Measurements from ENCODE around the gene ZNF407. TPM values are rescaled to one million over a fixed set of nuclear protein-coding genes. Genes with fewer than 3 reads are reported as not detected.

ZNF407 gene
- total RNA-seq, 2 experiments from 2014 or later, result 11.4 TPM

DNA sequence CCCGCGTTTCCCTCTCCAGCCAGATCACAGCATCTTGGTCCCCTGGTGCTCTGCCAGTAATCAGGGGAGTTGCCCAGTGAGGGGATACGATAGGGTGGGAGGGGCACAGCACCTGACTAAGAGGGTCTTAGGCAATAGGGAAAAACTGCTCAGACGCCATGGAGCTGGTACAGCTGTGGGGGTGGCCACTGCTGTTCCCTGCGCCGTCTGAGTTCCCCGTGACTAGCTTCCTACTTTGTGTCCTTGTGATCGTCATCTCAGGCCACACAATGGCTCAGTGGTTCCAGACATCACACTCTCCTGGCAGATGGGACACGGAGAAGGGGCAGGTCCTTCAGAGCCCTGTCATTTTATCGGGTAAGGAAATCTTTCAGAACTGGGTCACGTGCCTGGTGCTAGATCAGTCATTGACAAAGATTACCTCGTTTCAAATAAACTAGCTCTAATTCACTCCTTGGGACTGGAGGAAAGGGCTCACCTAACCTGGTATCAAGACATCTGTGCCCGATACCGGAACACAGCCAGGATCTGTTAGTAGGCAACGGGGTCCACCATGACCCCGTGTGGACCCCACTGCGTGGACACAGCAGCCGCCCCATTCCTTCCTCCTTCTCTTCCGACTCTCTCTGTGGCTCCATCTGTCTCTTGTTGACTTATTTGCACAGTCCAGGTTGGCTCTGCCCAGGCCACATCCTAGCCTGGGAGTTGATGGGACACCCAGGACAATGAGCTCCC is 509.7 kb downstream of the ZNF407 start:
- ChIA-PET POLR2A (no interaction called here), CTCF (interaction anchor here (0.8 to 1.1 kb wide), 2 partner anchors 12 to 313 kb away, joined by 4 read pairs; no protein-coding TSS in a partner anchor)
- intact Hi-C loops (cut with DNase I, micrococcal nuclease), result no loop called here
- H3K27ac Mint-ChIP-seq, result no peak overlapping the region
- ATAC-seq, result no peak
- no peak for DNase-seq
- H3K4me1 Mint-ChIP-seq, result no peaks in the 10 kb centered on the region
- H3K9me3 Mint-ChIP-seq (ENCODE audit: low read depth), result no peaks in the 10 kb centered on the region
- H3K27me3 Mint-ChIP-seq, result no peaks in the 10 kb centered on the region
- H3K4me3 Mint-ChIP-seq, result no peak overlapping the region
- H3K36me3 Mint-ChIP-seq (ENCODE audit: low read depth), result no peaks in the 10 kb centered on the region

DNA sequence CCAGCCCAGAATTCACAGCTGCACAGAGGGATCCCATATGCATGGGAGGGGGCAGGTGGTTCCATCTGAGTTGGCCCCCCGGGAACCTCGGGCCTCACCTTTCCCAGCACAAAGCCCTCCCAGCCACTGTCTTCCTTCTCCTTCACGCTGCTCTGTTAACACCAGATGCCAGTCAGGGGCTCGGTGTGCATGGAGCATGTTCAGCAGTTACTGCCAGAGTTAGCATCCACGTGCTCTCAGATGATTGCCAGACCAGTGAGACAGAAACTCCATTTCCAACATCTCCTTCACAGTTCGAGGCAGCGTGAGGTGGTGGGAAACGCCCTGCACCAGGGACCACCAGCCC is 510.2 kb downstream of the ZNF407 start:
- POLR2A ChIA-PET, result no interaction called here
- CTCF ChIA-PET, result interaction anchor here (1.1 kb wide), 1 partner anchor 314 kb away, joined by 4 read pairs; no protein-coding TSS in a partner anchor

DNA sequence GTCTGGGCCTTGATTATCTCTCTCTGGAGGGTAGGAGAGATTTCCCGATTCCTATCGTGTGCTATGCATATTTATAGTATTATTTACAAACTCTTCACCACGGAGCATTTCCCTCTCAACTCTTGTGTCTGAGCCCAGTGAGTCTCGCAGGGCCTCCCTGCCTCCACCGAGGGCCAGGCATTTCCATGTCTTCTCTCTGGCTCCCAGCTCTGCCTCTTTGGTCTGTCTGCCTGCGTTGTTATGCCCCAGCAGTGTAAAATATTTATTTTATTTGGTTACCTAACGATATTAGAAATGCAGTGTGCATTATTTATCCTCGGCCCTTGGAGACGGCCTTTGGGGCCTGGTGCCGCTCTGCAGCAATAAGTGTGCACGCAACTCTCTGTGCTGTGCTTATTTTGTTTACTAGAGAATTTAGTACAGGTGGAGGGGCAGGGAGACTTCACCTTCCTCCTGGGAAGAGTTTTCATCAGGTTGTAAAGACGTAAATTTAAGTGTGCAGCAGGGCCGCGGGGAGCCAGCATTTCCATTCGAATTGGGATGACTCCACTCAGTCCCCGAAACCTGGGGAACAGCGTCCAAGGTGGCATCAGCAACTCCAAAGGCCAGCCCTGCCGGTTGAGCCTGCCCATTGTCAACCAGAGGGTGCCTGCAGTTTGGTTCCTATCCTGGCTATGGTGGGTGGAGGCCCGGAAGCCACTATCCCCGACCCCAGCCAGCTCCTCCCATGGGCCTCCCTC is 511.1 kb downstream of the ZNF407 start:
- DNase-seq (no peak), ATAC-seq (no peak)
- H3K27ac Mint-ChIP-seq, result no peak overlapping the region
- H3K4me3 Mint-ChIP-seq, result no peak overlapping the region
- intact Hi-C loops (cut with DNase I, micrococcal nuclease), result no loop called here
- no peaks in the 10 kb centered on the region for H3K9me3 Mint-ChIP-seq (ENCODE audit: low read depth)
- POLR2A ChIA-PET, result no interaction called here
- H3K27me3 Mint-ChIP-seq, result no peaks in the 10 kb centered on the region
- CTCF ChIA-PET, result no interaction called here
- H3K4me1 Mint-ChIP-seq, result no peaks in the 10 kb centered on the region
- H3K36me3 Mint-ChIP-seq (ENCODE audit: low read depth), result no peaks in the 10 kb centered on the region

More for the DNA sequence above, 510.2 kb downstream of the ZNF407 start:
- Mint-ChIP-seq H3K27me3 (no peaks in the 10 kb centered on the region), H3K9me3 (ENCODE audit: low read depth) (no peaks in the 10 kb centered on the region), H3K4me3 (no peak overlapping the region), H3K36me3 (ENCODE audit: low read depth) (no peaks in the 10 kb centered on the region), H3K27ac (no peak overlapping the region), H3K4me1 (no peaks in the 10 kb centered on the region)
- intact Hi-C loops (cut with DNase I, micrococcal nuclease), result no loop called here
- DNase-seq (no peak), ATAC-seq (no peak)

DNA sequence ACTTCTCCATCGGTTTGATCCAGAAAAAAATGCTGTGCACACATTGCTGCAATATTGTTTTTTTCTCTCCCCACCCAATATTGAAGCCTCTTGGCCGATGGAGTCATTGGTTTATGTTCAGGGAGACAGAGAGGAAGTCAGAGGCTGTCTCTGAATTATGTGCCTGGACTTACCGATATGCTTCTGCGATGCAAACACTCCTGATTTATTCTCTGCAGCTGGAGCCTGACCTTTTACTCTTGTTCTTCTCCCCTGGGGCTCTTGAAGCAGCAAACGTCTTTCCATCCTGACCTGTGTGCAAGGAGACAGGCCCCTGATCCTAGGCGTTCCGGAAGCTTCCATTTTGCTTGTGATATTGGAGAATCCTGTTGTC is 511.6 kb downstream of the ZNF407 start:
- intact Hi-C loops (cut with DNase I, micrococcal nuclease), result no loop called here
- ChIA-PET CTCF (no interaction called here), POLR2A (no interaction called here)
- Mint-ChIP-seq H3K9me3 (ENCODE audit: low read depth) (no peaks in the 10 kb centered on the region), H3K36me3 (ENCODE audit: low read depth) (no peaks in the 10 kb centered on the region), H3K27ac (no peak overlapping the region), H3K4me1 (no peaks in the 10 kb centered on the region), H3K27me3 (no peaks in the 10 kb centered on the region), H3K4me3 (no peak overlapping the region)
- no peak for DNase-seq
- ATAC-seq, result no peak

DNA sequence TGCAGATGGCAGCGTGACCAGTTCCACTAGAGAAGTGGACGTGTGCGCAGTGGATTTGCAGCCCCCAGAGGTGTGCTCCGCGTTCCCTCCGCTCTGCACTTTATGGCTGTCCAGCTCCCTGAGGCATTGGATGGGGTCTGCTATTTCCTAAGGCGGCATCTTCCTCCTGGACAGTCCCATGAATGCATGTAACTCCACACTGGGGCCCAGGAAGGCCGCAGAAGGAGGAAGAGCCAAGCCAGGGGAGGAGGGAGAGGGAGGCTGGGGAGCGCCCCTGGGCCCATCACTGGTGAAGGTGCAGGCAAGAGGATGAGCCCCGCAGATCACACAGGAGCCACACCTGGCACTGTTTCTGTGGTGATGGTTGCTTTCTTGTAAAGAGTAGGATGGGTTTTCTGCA is 512.1 kb downstream of the ZNF407 start:
- ATAC-seq (no peak), DNase-seq (no peak)
- POLR2A ChIA-PET, result no interaction called here
- intact Hi-C loops (cut with DNase I, micrococcal nuclease), result no loop called here
- CTCF ChIA-PET, result no interaction called here
- H3K4me3 Mint-ChIP-seq, result no peak overlapping the region
- H3K27ac Mint-ChIP-seq, result no peak overlapping the region
- H3K9me3 Mint-ChIP-seq (ENCODE audit: low read depth), result no peaks in the 10 kb centered on the region
- no peaks in the 10 kb centered on the region for H3K4me1 Mint-ChIP-seq
- H3K27me3 Mint-ChIP-seq, result no peaks in the 10 kb centered on the region
- H3K36me3 Mint-ChIP-seq (ENCODE audit: low read depth), result no peaks in the 10 kb centered on the region

DNA sequence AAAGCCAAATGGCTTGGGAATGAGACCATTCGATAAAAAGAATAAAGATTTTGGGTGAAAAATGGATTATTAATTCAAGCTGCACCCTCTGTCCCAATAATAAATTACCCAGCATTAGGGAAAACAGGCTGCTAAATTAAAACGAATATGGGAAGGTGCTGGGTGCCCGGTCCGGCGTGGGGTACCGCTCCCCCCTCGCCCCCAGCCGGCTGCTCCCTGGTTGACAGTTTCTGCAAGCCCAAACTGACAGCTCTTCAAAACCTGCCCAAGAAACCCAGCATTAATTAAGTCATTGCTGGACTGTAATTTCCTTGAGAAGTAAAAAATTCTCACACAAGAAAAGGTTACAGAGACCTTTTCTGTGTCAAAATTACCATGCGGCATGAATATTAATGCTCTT is 512.6 kb downstream of the ZNF407 start:
- Mint-ChIP-seq H3K36me3 (ENCODE audit: low read depth) (no peaks in the 10 kb centered on the region), H3K9me3 (ENCODE audit: low read depth) (no peaks in the 10 kb centered on the region), H3K4me1 (peaks cover 3% of the 10 kb centered on the region), H3K27me3 (no peaks in the 10 kb centered on the region), H3K4me3 (no peak overlapping the region), H3K27ac (no peak overlapping the region)
- no peak for ATAC-seq
- intact Hi-C loops (cut with DNase I, micrococcal nuclease), result no loop called here
- DNase-seq, result no peak
- POLR2A ChIA-PET, result no interaction called here
- CTCF ChIA-PET, result no interaction called here

DNA sequence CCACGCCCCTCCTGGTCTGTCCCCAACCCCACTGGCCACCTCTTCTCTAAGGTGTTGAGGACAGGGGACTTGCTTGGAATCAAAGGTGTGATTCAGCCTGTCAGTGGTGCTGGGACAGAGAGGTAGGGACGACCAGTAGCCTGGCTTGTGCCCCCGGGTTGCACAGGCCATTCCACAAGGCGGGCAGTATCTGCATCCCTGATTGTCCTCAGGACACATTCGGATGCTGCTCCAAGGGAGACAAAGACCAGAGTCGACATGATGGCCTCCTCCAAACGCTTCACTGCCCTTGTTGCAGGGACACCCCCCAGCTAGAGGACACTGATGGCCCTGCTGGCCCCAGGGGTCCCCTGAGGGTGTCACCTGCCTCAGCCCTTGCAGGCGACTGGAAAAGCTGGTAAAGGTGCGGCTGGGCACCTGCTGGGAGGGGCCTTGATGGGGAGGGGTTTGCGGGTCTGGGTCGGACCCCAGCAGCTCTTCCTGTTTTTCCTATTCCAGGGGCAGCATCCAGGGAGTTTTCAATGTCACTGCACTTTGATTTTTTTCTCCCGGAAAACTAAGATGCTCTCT is 513.3 kb downstream of the ZNF407 start:
- no peaks in the 10 kb centered on the region for H3K9me3 Mint-ChIP-seq (ENCODE audit: low read depth)
- intact Hi-C loops (cut with DNase I, micrococcal nuclease), result no loop called here
- ChIA-PET CTCF (interaction anchor here (0.8 kb wide), 1 partner anchor 11 kb away, joined by 3 read pairs; no protein-coding TSS in a partner anchor), POLR2A (no interaction called here)
- H3K27ac Mint-ChIP-seq, result no peak overlapping the region
- DNase-seq (no peak), ATAC-seq (no peak)
- peaks cover 3% of the 10 kb centered on the region for H3K4me1 Mint-ChIP-seq
- no peaks in the 10 kb centered on the region for H3K27me3 Mint-ChIP-seq
- no peaks in the 10 kb centered on the region for H3K36me3 Mint-ChIP-seq (ENCODE audit: low read depth)
- H3K4me3 Mint-ChIP-seq, result no peak overlapping the region

DNA sequence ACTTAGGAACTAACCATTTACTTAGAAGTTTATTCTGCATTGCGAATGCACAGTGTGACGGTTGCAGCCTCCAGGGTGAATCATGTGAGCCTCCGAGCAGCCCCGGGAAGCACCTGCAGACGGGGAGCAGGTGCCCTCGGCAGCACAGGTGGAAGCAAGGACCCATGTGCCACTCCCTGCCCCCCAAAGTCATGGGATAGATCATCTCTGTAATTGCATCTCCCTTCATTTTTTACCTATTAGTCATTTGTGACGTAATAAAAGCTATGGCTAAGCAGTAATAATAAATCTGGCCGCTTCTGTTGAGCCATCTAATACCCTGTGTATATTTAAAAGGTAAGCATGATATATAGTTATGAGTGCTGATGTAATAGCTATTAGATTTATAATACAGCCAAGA is 514.1 kb downstream of the ZNF407 start:
- H3K36me3 Mint-ChIP-seq (ENCODE audit: low read depth), result no peaks in the 10 kb centered on the region
- no peak for DNase-seq
- no peaks in the 10 kb centered on the region for H3K27me3 Mint-ChIP-seq
- no peak for ATAC-seq
- ChIA-PET POLR2A (no interaction called here), CTCF (no interaction called here)
- no peak overlapping the region for H3K4me3 Mint-ChIP-seq
- H3K27ac Mint-ChIP-seq, result no peak overlapping the region
- intact Hi-C loops (cut with DNase I, micrococcal nuclease), result no loop called here
- peaks cover 3% of the 10 kb centered on the region for H3K4me1 Mint-ChIP-seq
- H3K9me3 Mint-ChIP-seq (ENCODE audit: low read depth), result no peaks in the 10 kb centered on the region

DNA sequence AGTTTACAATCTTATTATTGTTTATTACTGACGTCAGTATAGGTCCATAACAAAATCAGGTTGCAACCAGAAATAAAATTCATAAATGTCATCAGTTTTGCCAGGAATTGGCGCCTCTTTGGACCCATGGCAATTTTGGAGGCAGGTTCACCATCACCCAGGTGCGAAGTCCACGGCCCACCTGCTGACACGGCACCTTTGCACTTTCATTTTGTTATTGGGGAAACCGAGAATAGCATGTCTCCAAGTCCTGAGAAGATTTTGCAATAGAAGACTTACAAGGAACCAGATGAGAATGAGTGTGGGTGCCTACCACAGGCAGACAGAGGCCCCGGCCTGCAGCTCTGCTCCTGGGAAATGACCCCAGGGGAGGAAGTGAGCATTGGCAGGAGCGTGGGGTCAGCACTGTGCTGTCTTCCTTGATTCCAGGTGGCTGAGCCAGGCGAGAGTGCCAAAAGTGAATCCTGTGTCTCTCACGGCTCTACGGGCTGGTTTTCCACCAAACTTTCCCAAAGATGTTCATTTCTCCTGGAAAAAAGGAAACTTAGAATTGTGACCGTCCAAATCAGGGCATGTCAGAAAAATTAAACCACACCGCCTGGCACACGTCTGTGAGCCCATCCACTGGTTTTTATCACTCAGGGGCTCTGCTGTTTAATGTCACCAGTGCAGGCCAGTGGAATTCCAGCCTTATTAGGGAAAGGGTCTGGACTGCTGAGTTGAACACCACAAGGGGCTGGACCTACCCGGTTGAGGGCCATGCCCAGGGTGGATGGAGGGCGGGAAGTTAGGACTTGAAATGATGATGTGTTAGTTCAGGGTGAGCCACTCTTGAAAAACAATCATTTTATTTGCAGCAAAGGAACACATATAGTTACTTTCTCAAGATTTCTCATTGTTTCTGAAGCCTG is 514.8 kb downstream of the ZNF407 start:
- Mint-ChIP-seq H3K27me3 (no peaks in the 10 kb centered on the region), H3K4me3 (no peak overlapping the region), H3K27ac (no peak overlapping the region), H3K4me1 (peaks cover 3% of the 10 kb centered on the region), H3K36me3 (ENCODE audit: low read depth) (no peaks in the 10 kb centered on the region), H3K9me3 (ENCODE audit: low read depth) (no peaks in the 10 kb centered on the region)
- intact Hi-C loops (cut with DNase I, micrococcal nuclease), result no loop called here
- CTCF ChIA-PET, result no interaction called here
- DNase-seq, result no peak
- no peak for ATAC-seq
- POLR2A ChIA-PET, result no interaction called here

DNA sequence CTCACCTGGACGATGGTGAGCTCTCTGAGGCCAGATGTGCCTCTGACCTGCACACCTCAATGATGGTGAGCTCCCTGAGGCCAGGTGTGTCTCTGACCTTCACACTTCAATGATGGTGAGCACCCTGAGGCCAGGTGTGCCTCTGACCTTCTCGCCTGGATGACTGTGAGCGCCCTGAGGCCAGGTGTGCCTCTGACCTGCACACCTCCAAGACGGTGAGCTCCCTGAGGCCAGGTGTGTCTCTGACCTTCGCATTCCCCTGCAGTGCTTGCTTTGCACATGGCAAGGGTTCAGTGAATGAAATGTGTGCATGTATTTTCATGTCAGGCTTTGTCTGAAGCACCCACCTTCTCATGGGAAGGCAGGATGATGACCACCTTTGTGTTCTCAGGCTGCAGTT is 515.8 kb downstream of the ZNF407 start:
- DNase-seq, result no peak
- no peak for ATAC-seq
- ChIA-PET POLR2A (no interaction called here), CTCF (no interaction called here)
- H3K27me3 Mint-ChIP-seq, result no peaks in the 10 kb centered on the region
- no peaks in the 10 kb centered on the region for H3K9me3 Mint-ChIP-seq (ENCODE audit: low read depth)
- H3K27ac Mint-ChIP-seq, result no peak overlapping the region
- H3K4me3 Mint-ChIP-seq, result no peak overlapping the region
- no peaks in the 10 kb centered on the region for H3K36me3 Mint-ChIP-seq (ENCODE audit: low read depth)
- intact Hi-C loops (cut with DNase I, micrococcal nuclease), result no loop called here
- peaks cover 3% of the 10 kb centered on the region for H3K4me1 Mint-ChIP-seq

DNA sequence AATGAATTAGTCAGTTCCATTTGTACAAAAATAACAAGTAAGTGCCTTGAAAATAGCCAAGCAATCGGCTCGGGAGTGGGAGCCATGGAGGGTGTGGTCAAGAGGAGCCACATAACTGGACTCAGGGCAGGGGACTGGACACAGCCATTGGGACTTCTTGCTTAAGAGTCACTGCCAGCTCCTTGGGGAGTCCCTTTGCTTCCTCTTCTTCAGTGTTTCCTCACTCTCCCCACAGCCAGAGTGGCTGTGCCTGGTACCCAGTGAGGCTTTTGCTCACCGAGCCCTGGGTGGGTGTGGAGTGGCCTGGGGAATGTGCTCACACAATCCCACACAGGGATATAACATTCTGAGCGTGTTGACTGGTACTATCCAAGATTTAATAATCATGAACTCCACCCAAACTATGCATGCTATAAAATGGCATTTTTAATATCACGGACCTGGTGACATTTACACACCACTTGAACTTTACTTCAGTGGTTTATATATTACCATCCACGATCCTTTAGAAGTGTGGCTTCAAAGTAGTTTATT is 516.6 kb downstream of the ZNF407 start:
- Mint-ChIP-seq H3K4me1 (peaks cover 3% of the 10 kb centered on the region), H3K9me3 (ENCODE audit: low read depth) (no peaks in the 10 kb centered on the region), H3K27me3 (no peaks in the 10 kb centered on the region), H3K36me3 (ENCODE audit: low read depth) (no peaks in the 10 kb centered on the region), H3K4me3 (no peak overlapping the region), H3K27ac (no peak overlapping the region)
- POLR2A ChIA-PET, result no interaction called here
- intact Hi-C loops (cut with DNase I, micrococcal nuclease), result no loop called here
- CTCF ChIA-PET, result no interaction called here
- DNase-seq, result no peak
- no peak for ATAC-seq
